NB4 (cell line): ENCODE data around the gene ISG15.

Experiments
- POLR2A ChIP-seq: IDR thresholded peaks from 2 replicates; pipeline ENCODE4 v1.6.1; 2011; ENCODE audit warnings: mild to moderate bottlenecking; ENCODE audit not compliant: insufficient read length; ENCODE audit errors: extremely low read depth
- TF ChIP-seq, protein P1 (sequence below): IDR thresholded peaks from one replicate; pipeline ENCODE4 v1.5.1; 2012; ENCODE audit warnings: low read depth, low read length

DNA sequence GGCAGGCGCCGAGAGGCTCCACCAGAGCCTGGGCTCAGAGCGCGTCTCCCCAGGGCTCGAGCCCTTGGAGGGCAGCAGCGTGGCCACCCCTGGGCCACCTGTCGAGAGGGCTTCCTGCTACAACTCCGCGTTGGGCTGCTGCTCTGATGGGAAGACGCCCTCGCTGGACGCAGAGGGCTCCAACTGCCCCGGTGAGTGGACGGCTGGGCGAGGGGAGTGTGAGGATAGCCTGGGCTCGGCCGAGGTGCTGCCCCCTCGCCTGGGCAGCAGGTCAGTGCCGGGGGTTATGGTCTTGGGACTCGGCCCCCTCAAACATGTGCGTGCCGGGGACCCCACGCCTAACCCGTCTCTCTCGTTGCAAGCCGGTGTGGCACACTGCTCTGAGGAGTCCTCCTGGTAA is 33.5 kb downstream of the ISG15 start:
- TF ChIP-seq, protein P1, sequence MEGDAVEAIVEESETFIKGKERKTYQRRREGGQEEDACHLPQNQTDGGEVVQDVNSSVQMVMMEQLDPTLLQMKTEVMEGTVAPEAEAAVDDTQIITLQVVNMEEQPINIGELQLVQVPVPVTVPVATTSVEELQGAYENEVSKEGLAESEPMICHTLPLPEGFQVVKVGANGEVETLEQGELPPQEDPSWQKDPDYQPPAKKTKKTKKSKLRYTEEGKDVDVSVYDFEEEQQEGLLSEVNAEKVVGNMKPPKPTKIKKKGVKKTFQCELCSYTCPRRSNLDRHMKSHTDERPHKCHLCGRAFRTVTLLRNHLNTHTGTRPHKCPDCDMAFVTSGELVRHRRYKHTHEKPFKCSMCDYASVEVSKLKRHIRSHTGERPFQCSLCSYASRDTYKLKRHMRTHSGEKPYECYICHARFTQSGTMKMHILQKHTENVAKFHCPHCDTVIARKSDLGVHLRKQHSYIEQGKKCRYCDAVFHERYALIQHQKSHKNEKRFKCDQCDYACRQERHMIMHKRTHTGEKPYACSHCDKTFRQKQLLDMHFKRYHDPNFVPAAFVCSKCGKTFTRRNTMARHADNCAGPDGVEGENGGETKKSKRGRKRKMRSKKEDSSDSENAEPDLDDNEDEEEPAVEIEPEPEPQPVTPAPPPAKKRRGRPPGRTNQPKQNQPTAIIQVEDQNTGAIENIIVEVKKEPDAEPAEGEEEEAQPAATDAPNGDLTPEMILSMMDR = no peak
- TF ChIP-seq POLR2A = no peak
